Stimulated activated CD4-positive, alpha-beta T cell treated with anti-CD3 and anti-CD28 coated beads, Interleukin-4, amount 100 ng/mL, for 48 hours (primary cell): ENCODE results near the gene USP12.
"Not testable (repeated sequence)": the region's sequence is repeated elsewhere in the genome, so short reads cannot be mapped to it uniquely, and the experiment has no call there.

Experiments used
- DNase-seq, 2 donors: peaks; one replicate each; pipeline ENCODE4 v3.0.0-alpha.2; 2020; ENCODE audit warnings: low read depth in 2 of 2

The USP12 gene

DNA sequence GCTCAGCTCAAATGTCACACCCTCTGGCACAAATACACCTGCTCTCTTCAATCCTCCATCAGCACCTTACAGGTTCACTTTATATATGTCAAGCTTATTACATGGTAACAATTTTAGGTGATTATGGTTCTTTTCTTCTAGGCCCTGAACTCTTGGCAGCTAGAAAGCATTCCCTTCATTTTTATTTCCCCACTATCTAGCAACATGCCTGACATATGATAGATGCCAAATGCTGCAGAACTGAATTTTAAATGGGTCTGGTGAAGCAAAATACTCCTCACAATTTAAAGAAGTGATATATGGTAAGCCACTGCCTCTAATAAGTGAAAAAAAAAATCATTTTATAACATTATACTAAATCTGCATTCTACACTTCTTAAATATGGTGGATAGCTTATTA is 95.2 kb downstream of the USP12 start:
- no peak for DNase-seq

DNA sequence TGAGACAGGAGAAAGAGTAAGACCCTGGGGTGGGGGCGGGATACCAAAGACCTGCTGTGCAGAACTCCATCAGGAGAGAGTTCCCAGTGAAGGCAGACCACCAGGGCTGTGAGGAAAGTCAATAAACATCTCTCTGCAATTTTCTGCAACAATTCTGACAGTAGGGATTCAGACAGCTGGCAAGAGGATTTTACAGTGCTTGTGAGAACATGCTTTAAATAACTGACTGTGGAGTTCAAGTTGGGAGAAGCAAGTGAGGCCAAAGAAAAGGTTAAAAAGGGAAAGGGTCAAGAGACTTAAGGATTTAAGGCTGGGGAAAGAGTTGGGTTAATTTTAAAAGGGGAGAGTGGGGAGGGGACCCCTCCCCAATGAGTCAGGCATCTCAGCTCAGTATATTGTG is 98.4 kb downstream of the USP12 start:
- no peak for DNase-seq

DNA sequence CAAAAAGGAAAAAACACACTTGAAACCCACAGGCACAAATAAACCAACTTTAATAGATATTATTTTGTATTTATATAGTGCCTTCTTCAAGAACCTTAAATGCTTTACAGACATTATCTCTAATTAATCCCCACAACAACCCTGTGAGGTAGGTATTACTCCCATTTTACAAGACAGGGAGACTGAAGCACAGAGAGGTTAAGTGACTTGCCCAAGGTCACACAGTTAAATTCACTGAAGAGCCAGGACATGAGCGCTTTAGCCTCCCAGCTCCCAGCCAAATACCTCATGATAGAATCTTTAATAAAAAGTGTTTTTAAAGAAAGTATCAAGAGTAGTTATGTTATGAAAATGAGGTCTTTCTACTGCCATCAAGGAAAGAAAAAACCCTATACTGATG is 105.5 kb downstream of the USP12 start:
- not testable (repeated sequence) for DNase-seq

DNA sequence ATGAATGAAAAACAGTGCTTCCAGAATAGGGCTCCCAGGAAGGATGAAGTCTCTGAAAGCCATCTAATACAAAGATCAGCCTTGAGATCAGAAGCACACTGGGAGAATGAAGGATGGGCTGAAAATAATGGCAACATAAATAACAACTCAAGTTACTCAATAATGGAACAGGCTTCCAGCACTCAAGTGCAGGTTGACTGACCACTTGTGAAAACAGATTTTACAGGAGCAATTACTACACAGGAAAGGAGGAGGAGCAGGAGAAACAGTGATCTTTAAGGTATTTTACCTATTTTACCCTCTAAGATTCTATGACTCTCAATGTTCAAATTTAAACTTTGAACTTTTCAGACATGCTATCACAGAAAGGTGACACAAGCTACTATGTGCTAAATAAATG is 106.0 kb downstream of the USP12 start:
- DNase-seq, result no peak

DNA sequence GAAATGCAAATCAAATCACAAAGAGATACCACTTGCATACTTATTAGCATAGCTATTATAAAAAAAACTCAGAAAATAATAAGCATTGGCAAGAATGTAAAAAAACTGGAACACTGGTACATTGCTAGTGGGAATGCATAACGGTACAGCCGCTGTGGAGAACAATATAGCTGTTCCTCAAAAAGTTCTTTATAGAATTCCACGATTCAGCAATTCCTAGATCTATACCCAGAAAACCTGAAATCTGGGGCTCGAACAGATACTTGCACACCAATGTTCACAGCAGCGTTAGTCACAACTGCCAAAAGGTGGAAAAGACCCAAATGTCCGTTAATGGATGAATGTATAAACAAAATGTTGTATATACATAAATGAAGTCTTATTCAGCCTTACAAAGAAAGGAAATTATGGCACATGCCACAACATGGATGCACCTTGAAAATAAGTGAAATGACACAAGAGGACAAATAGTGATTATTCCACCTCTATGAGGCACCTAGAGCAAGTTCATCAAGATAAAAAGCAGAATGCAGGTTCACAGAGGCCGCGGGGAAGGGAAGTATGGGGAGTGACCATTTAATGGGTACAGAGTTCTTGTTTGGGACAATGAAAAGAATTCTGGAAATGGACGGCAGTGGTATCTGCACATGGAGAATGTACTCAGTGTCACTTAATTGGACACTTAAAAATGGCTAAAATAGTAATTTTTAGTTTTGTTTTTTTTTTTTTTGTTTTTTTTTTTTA is 107.2 kb downstream of the USP12 start:
- DNase-seq, result no peak

DNA sequence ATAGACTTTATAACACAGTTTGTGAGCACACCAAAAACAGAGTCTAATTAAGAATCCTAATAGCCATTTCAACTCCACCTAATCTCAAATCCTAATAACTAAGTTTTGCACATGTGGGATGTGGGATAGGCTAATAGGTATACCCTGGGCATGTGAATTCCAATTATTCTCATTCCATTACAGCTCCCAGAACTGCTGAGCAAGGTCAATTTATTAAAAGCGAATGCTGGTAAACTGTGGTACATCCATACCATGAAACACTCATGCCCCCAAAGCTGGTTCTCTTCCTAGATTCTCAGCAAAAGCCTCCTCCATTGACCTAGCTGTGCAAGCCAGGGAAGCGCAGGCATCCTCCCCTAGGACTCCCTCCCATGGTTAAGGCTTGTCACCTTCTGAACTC is 113.8 kb downstream of the USP12 start:
- DNase-seq, result no peak

DNA sequence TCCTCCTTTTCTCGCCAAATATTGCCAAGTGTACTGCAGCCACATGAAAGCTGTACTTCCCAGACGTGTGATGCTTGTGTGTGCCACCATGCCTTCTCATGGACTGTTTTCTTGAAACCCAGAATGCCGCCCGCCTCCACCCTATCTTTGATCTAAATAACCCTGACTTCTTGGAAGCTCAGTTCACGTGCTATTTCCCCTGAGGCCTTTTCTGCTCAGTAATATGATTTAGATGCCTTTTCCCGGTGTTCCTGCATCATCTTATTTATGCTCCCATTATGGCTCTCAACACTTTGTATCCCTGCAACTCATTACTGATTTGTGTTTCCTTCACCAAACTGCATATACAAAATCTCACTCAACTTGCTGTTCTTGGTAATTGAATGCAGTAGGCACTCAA is 116.1 kb downstream of the USP12 start:
- no peak for DNase-seq

DNA sequence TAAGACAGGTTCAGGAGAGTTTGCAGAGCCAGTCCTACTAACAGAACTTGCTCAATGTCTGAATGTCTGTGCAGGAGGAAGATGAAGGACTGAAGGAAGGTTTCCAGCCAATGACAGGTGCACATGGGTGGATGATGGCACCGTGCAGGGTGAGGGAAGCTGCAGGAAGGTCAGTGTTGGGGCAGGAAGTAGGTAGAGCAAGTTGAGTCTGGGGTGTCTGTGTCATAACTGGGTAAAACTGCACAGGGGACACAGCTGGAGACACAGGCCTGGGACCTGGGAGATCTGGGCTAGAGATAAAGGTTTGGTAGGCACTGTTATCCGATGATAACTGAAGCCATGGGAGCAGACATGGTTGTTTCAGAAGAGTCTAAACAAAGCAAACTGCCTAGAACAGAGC is 116.9 kb downstream of the USP12 start:
- DNase-seq, result no peak

DNA sequence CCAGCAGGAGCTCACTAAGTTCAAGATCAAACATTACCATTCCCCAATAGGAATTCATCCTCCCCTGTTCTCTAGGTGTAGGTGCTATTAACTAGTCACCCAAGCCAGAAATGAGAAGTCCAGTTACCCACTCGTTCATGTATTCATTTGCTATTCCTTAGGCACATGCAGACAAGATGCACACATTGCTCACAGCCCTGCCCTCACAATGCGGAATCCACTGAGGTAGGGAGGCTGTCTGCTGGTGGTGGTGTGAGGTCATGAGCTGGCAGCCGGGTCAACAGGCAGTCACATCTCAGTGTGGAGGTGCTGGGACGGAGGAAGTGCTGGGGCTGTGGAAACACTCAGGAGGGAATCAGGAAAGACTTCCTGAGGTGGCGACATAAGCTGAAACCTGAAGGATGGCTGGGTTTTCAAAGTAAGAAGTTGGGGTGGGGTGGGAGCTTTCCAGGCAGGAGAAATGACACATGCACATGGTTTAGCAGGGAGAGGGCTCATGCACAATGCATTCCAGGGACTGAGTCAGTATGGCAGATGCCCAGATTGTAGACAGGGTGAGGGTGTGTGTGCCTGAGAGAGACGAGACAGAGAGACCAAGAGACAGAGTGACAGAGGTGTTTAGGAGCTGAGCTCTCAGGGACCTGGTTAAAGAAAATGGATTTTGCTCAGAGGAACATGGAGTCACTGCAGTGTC is 117.6 kb downstream of the USP12 start:
- no peak for DNase-seq

DNA sequence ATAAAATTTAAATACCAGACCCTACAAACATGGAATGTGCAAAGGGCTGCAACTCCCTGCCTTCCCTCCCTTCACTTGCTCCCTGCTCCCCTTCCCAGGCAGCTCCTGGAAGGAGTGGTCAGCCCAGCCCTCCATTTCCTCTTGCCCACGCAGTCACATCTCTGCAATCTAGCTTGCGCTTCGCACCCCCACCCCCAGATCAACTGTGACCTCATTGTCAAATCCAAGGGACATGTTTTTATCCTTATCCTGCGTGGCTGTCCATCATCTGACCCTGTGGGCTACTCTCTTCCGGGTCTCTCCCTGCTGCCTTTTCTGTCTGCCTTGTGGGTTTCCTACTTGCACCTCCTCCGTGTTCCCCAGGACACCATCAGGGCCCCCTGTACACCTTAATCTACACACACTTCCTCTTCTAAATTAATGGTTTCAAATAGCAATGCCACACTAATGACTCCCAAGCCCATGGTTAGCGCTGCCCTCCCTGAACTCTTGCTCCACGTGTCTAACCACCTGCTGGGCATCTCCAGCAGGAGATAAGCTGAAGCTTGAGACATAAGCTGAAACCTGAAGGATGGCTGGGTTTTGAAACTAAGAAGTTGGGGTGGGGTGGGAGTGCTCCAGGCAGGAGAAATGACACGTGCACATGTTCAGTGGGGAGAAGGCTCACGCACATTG is 118.3 kb downstream of the USP12 start:
- DNase-seq, result no peak

DNA sequence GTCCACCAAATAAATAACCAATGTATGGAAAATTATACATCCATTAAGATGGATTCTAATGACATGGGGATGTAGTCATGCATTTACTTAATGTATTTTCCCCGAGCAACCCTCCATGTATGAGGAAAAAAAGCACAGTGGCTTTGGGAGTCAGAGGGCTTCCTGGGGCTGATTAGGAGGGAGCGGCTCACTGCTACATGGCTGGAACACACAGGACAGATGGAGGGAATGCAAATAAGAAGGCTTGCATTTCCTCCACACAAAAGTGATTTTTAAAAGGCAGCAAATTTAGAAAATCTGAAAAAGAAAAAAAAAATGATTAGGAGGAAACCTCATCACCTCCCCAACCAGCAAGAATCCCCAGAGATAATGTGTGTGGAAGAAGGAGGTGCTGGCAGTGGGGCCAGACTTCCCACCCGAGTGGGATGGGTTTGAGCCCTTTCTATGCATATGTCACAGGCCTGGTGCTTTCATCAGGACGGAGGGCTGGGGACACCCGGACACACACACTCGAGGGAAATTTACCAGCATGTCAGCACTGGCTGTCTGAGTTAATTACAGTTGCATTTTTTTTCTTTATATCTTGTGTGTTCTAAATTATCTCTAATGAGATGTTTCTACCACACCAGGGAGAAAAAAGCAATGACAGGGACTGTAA is 118.9 kb downstream of the USP12 start:
- no peak for DNase-seq

DNA sequence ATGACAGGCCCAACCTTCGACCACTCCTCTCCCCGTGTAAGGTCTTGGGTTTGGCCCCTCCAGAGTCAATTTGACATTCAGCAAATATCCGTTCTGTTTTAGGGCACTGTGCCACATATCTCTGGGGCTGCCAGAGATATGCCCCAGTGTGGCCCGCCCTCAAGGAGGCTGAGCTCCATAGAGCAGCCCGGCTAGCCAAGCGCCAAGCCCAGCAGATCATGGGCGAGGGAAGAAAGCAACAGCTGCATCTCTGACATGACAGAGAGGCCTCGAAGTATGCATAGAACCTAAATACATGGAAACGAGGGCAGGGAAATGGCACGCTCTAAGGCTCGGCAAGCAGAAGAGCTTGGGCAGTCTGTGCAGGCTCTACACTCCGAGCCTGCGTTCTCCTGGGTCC is 124.5 kb downstream of the USP12 start:
- no peak for DNase-seq

DNA sequence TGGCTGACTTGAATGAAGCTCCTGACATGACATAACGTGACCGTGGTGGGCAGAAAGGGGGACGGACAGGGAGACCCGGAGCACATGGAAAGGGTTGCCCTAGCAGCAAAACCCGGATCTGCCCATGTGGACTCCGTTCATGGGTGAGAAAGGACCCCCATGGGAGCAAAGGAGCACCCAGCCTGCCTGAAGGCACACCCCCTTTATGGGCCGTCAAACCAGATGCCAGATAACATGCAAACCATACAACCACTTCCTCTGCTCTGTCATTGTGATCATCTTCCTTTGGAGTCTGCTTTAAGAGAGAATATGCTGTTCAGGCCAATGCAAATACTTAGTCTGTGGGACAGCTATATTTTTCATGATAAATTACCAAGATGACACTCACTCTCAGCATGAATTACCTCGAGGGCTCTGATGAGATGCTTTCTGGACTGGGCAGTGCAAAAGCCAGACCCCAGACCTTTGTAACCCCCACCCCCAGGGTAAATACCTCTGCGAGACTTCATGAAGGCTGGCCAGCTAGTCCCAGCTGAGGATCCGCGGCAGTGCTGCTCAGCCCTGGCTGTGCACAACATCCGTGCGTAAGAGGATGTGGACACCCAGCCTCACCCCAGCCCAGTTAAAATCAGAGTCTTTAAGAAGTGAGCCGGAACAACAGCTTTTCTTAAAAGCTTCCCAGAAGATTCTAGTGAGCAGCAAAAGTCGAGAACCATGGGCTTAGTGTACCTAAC is 126.6 kb downstream of the USP12 start:
- no peak for DNase-seq

DNA sequence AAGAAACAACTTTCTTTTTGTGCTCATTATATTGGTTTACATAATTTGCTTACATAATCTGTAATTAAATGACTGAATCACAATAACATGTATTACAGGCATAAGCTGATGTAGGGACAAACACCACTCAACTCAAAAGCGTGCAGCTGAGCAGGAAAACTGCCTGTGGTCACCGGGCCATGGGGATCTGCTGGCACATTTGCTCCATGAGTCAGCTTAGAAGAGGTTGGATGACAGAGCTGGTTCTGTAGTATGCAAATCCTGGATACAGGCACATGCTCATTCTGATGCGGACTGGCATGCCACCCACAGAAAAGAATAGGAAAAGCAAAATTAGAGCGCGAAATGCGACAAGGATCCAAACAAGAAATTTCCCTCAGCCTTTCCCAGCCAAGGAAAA is 128.6 kb downstream of the USP12 start:
- no peak for DNase-seq

DNA sequence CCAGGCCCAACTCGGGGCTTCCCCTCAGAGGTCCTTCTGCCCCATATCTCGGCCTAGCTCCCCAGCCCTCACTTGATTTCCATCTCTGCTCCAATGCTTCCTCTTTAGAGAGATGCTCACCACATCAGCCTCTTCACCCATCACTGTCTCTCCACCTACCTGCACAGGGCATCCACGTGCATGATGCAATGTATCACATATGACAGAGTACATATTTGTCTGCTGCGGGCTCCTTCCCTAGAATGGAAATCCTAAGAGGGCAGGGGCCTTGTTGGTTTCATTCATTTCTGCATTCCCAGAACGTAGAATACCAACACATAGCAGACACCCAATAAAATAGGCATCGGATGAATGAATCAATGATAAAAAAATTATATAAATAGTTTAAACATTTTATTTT is 130.3 kb downstream of the USP12 start:
- DNase-seq, result no peak

DNA sequence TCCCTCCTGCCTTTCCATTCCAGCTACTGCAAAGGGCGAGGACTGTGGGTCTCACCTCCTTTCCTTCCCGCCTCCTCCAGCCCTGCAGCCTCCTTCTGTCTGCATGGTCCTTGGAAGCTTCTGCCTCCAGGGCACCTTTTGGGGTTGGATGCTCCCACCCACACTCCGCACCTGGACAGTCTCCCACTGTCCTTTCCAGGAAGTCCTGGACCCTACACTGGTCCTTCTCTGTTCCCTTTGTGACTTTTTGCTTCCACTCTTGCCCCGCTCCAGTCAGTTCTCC is 130.8 kb downstream of the USP12 start:
- no peak for DNase-seq

DNA sequence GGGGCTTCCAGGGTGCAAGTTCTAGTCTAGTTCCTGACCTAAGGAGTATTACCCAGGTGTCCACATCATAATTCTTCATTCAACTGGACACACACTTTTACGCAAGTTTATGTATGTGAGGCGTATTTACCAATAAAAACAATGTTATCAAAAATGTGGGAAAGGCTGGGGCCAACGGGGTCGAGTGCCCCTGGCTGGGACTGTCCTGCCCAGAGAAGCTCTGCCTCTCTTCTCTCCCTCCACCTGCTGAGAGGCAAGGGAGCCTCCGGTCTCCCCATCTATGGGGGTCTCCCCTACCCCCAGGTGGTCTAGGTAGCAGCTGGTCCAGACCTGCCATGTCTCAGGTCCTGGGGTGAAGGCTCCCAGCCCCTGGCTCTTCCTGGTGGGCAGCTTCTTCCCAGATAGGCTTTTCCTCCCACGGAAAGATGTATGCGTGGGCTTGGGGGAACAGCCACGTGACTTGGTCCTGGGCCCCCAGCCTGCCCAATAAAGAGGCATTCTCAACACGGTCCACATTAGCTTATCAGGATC is 132.4 kb downstream of the USP12 start:
- DNase-seq, result no peak

DNA sequence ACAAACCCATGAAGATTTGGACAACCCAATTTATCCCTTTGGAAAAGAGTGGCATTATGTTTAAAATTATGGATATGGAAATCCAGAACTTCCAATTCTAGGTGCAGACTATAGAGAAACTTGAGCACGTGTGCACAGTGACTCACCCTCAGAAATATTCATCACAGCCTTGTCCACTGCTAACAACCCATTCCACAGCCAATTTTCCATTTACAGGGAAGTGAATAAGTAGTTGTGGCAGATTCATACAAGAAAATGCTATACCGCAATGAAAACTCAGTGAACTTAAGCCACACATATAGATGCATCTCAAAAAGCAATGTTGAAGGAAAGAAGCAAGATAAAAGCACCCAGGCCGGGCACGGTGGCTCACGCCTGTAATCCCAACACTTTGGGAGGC is 133.3 kb downstream of the USP12 start:
- no peak for DNase-seq

DNA sequence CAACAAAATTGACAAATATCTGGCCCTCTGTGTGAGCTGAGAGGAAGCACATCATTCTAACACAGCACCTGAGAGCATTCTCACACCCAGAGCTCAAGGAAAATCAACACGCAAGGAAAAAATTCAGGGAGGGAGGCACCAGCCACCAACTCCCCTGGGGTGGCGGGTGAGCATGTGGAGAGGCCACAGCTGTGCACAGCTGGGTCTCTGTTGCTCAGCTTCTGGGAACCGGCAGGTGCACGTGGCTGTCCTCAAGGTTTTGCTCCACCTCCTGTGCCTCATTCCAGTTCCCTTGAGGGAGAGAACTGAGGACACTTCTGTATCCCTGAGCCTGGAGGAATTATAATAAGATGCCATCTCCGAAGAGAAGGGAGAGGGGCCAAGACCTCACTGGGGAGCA is 134.0 kb downstream of the USP12 start:
- DNase-seq, result no peak

DNA sequence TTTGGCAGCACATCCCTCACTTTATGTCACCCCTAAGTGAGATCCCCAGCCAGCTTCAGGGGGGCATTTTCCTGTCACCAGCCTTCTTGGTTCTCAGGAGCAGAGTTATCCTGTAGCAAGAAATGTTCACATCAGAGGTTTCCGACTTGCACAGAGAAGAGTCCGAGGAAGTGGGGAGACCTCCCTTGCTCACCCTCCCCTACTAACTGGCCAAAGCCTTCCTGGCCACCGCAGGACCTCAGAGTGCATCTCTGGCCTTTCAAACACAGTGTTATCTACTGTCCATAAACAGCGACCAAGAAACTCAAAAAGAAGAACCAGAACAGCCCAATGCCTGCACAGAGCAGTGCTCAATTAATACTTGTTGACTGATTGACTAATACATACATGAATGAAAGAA is 134.4 kb downstream of the USP12 start:
- DNase-seq, result no peak

DNA sequence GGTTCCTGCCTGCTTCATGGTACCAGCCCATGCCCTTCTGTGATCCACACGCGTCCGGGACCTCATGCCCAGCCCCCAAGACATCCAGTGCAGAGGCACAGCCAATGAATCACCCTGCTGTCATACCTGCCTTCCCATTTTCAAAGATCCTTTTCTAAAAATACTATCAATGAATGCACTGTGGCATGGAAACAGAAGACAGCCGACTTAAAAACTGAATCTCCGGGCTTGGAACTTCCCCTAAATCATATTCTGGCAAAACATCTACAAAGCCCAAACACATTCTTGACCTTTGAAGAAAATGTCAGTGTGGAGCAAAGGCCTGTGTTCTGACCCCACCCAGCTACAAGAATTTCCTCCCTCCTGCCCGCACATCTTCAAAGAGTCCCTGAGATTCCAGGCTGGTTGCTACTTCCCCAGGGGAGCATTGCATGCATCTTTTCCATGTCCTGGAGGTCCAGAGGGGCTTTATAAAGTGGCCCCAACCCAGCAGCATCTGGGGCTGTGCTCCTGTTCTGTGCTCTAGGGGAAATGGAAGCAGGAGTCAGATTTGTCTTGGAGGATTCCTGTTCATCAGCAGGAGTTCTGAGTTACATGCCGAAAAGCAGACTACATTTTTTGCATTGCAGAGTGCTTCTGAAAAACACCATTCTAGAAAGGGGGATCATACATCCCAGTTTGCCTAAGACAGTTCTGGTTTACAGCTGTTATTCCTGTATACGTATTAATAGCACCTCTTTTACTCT is 135.2 kb downstream of the USP12 start:
- no peak for DNase-seq
